Mucosa of rectum (tissue), 2 donors: ENCODE data around the gene SPC24.
A peak's percentile ranks its signal among the peaks of the same experiment; 100 is the strongest.
"Not testable (repeated sequence)": the region's sequence is repeated elsewhere in the genome, so short reads cannot be mapped to it uniquely, and the experiment has no call there.

ENCODE experiments used
- H3K27ac ChIP-seq, 2 donors: one replicate each; pipeline ENCODE4 v1.7.0; 2013; ENCODE audit warnings: inconsistent platforms in 2 of 2, low read depth in 2 of 2, low read length in 2 of 2
- H3K27me3 ChIP-seq, 2 donors: one replicate each; pipeline ENCODE4 v1.7.0; 2013; ENCODE audit warnings: low read length in 2 of 2; ENCODE audit not compliant: control insufficient read depth in 2 of 2, insufficient read depth in 2 of 2
- H3K36me3 ChIP-seq, 2 donors: one replicate each; pipeline ENCODE4 v1.7.0; 2013; ENCODE audit warnings: low read length in 2 of 2; ENCODE audit not compliant: control insufficient read depth in 2 of 2, insufficient read depth in 2 of 2
- H3K4me1 ChIP-seq, 2 donors: one replicate each; pipeline ENCODE4 v1.7.0; 2013; ENCODE audit warnings: low read length in 2 of 2, mild to moderate bottlenecking in 1 of 2; ENCODE audit not compliant: control insufficient read depth in 2 of 2, insufficient read depth in 2 of 2
- H3K4me3 ChIP-seq, 2 donors: one replicate each; pipeline ENCODE4 v1.7.0; 2013; ENCODE audit warnings: low read length in 2 of 2
- H3K9ac ChIP-seq, 2 donors: one replicate each; pipeline ENCODE4 v1.7.0; 2013; ENCODE audit warnings: low read length in 2 of 2, low read depth in 1 of 2, mild to moderate bottlenecking in 1 of 2
- H3K9me3 ChIP-seq, 2 donors: one replicate each; pipeline ENCODE4 v1.7.0; 2013; ENCODE audit warnings: low read length in 2 of 2; ENCODE audit not compliant: control insufficient read depth in 2 of 2
- donor health status: healthy.
- donor health status: Normal muscosa, but diverticular disease.

SPC24 gene

DNA sequence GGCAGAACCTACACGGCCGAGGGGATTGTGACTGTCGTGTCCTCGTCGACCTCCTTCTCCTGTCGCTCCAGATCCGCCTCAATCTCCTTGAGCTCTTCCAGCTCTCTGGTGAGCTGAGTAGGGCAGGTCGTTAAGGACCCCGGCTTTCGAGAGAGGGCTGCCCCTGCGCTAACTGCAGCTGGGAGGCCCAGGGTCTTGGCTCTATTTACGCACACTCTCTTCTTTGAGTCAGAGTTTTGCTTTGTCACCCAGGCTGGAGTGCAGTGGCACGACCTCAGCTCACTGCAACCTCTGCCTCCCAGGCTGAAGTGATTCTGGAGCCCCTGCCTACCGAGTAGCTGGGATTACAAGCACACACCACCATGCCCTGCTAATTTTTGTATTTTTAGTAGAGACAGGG, 7.6 kb downstream of the SPC24 start:
- Histone ChIP-seq H3K27me3 (no peaks in the 10 kb centered on the region), H3K9ac (no peak overlapping the region), H3K4me1 (peaks cover 9 to 12% of the 10 kb centered on the region in 2 donors), H3K9me3 (no peaks in the 10 kb centered on the region), H3K36me3 (no peaks in the 10 kb centered on the region), H3K4me3 (no peak overlapping the region), H3K27ac (no peak overlapping the region)

DNA sequence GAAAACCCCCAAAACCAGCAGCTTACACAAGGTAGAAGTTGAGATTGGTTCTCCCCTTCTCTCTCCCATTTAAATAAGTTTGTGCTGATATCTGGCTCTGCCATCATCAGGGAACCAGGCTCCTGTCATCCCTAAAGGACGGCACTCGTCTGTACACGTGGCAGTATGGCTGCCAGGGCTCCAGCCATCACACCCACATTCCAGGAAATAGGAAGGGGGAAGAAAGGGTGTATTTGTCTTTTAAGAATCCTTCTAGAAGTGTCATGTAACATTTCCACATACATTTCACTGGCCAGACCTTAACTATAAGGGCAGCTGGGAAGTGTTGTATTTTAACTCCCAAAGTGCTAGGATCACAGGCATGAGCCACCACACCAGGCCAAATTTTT, 10.1 kb downstream of the SPC24 start:
- peaks cover 13 to 15% of the 10 kb centered on the region in 2 donors for H3K4me1 ChIP-seq
- no peak overlapping the region for H3K9ac ChIP-seq
- H3K27me3 ChIP-seq, result no peaks in the 10 kb centered on the region
- H3K36me3 ChIP-seq, result no peaks in the 10 kb centered on the region
- H3K27ac ChIP-seq, result no peak overlapping the region
- H3K9me3 ChIP-seq, result no peaks in the 10 kb centered on the region
- no peak overlapping the region for H3K4me3 ChIP-seq

DNA sequence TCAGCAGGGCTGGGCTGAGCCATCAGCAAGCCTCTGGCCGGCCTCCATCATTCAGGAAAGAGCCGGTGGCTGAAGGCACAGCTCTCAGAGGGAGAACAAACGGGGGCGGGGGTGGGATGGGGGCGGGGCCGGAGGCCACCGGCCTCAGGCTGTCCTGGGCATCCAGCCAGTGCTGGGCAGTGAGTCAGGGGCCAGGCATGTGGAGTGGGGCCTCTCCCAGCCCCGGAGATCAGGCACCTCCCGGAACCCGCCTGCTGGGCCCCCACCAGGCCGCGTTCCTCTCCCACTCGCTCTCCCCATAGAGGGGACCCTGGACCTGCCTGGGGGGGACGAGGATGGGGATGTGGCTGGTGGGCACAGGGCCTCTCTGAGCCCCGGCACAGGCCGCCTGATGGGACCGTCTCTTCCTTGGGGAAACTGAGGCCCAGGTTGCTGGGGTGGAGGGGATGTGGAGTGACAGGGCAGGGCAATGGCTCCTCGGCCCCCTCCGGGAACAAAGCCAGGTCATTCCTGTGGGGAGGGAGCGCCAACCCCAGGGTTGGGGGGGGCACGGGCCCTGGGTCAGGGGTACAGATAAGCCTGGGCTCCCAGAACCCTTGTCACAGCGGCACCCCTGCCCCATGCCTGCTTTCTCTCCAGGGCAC, 12.9 kb downstream of the SPC24 start:
- no peaks in the 10 kb centered on the region for H3K9me3 ChIP-seq
- no peaks in the 10 kb centered on the region for H3K36me3 ChIP-seq
- H3K4me3 ChIP-seq, result peak overlapping the region in 1 of 2 donors; percentile 13
- H3K4me1 ChIP-seq, result peaks cover 20 to 37% of the 10 kb centered on the region in 2 donors
- H3K9ac ChIP-seq, result peak overlapping the region; percentile 47 to 52
- H3K27me3 ChIP-seq, result peaks cover 0 to 3% of the 10 kb centered on the region in 2 donors
- peak overlapping the region; percentile 85 for H3K27ac ChIP-seq

DNA sequence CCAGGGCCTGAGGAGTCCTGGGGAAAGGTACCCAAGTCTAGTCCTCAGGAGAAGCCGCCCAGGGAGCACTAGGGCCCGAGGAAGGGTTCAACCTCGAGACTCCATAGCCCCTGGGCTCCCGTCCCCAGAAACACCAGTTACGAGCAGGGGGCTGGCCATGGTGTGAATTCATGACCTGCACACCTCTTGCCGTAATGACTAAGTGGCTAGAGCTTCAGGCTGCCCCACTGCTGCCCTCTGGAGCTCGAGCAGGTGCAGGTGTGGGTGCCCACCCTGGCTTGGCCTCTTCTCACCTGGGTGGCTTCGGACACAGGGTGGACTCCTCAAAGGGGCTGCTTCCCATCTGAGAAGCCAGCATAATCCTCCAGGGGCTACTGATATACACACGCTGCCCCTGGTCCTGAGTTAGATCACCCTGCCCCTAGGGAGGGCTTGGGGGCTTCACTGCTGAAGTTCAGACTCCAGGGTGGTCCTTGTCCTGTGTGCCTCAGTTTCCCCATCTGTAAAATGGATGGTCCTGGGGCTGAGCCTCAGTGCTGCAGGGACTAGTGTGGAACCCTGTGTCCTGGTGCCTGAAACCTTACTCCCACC, 13.6 kb downstream of the SPC24 start:
- peaks cover 20 to 37% of the 10 kb centered on the region in 2 donors for H3K4me1 ChIP-seq
- H3K9ac ChIP-seq, result peak overlapping the region in 1 of 2 donors; percentile 52
- H3K4me3 ChIP-seq, result no peak overlapping the region
- H3K9me3 ChIP-seq, result no peaks in the 10 kb centered on the region
- H3K36me3 ChIP-seq, result no peaks in the 10 kb centered on the region
- H3K27me3 ChIP-seq, result peaks cover 0 to 3% of the 10 kb centered on the region in 2 donors
- peak overlapping the region; percentile 43 to 65 for H3K27ac ChIP-seq

DNA sequence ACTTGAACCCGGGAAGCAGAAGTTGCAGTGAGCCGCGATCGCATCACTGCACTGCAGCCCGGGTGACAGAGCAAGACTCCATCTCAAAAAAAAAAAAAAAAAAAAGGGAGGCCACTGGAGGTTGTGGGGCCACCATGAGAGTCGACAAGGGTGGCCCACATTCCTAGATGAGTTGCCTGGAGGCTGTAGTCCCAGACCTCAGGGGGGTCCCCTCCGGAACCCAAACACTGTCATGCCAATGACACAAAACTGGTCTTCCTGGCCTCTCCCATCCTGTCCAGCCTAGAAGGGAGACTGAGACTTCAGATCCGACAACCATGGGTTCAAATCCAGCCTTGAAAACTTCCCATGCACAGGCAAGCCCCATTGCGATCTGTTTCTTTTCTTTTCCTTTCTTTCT, 14.7 kb downstream of the SPC24 start:
- Histone ChIP-seq H3K36me3 (no peaks in the 10 kb centered on the region), H3K4me3 (no peak overlapping the region), H3K4me1 (peaks cover 20 to 37% of the 10 kb centered on the region in 2 donors), H3K9me3 (no peaks in the 10 kb centered on the region), H3K27ac (no peak overlapping the region), H3K27me3 (peaks cover 0 to 3% of the 10 kb centered on the region in 2 donors), H3K9ac (no peak overlapping the region)

DNA sequence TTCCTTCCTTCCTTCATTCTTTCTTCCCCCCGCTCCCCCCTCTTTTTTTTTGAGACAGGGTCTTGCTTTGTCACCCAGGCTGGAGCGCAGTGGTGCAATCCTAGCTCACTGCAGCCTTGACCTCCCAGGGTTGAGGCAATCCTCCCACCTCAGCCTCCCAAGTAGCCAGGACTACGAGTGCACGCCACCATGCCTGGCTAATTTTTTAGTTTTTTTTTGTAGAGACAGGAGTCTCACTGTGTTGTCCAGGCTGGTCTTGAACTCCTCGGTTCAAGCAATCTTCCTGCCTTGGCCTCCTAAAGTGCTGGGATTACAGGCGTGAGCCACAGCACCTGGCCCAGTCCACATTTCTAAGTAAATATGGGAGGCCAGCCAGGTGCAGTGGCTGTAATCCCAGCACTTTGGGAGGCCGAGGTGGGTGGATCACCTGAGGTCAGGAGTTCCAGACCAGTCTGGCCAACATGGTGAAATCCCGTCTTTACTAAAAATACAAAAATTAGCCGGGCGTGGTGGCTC, 15.5 kb downstream of the SPC24 start:
- H3K36me3 ChIP-seq, H3K9ac ChIP-seq, H3K27me3 ChIP-seq, H3K9me3 ChIP-seq, H3K4me3 ChIP-seq: not testable (repeated sequence)
- peak overlapping the region in 1 of 2 donors; percentile 86 for H3K27ac ChIP-seq
- H3K4me1 ChIP-seq, result peaks cover 20 to 37% of the 10 kb centered on the region in 2 donors

DNA sequence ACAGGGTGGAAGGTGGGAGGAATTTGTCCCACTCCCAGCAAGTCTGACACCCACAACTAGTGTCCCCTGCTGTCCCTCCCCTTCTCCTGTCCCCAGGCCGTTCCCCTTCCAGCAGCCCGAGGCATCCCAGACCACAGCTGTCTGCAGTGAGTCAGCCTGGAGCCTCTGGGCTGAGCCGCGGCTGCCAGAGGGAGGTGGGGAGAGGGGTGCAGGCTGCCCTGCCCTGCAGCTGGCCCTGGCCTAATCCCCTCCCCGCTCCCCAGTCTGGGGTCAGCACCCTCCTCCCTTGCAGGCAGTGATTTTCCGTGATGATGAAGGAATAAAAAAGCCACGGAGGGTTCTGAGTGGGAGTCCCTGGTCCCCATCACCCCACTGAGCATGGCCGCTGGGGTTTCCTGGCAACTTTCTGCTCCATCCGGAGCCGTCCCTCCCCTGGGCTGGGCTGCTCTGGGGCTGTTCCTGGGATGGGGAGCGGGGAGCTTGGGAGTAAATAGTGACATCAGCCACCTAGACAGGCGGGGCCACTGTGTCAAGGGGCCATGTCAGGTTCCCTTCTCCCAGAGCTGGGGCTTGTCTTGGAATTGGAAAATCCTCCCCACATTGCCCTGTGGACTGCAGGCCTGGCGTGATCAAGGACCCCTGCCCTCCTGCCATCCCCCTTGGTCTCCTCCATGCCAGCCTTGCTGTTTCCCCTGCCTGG, 16.8 kb downstream of the SPC24 start:
- Histone ChIP-seq H3K4me3 (peak overlapping the region in 1 of 2 donors; percentile 18), H3K36me3 (no peaks in the 10 kb centered on the region), H3K4me1 (peaks cover 20 to 37% of the 10 kb centered on the region in 2 donors), H3K9me3 (no peaks in the 10 kb centered on the region), H3K27ac (peak overlapping the region; percentile 79 to 86), H3K27me3 (peaks cover 0 to 3% of the 10 kb centered on the region in 2 donors), H3K9ac (peak overlapping the region in 1 of 2 donors; percentile 46)

DNA sequence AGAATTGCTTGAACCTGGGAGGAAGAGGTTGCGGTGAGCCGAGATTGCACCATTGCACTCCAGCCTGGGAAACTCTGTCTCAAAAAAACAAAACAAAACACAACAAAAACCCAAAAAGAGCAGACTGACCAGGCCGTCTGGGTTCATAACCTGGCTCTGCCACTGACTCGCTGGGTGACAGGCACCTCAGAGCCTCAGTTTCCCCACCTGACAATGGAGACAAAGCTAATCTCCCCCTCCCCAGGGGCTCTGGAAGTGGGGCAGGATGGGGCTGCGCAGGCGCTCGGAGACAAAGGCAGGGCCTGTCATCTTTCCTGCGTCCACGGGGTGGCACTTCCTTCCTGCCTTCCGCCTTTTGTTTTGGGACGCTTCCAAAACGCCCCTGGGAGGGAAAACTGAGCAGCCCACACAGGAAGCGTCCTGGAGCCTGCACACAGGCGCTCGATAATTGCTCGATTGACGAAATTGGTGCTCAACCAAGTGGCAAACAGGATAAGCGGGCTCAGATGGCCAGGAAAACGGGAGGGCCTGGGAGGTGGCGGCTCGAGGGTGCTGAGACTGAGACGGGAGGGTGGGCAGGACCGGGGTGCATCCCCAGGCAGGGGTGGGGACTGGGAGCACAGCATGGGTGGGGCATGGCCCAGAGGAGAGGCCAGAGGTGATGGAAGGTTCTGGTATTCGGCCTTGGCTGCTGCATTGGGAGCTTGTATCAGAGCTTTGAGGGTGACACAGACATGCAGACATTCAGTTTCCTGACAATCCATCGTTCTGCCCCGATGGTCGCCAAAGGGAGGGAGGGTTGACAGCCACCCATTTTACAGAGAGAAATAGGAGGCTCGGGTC, 17.8 kb downstream of the SPC24 start:
- peaks cover 0 to 3% of the 10 kb centered on the region in 2 donors for H3K27me3 ChIP-seq
- peak overlapping the region; percentile 79 to 86 for H3K27ac ChIP-seq
- H3K4me3 ChIP-seq, result peak overlapping the region; percentile 56 to 66
- no peaks in the 10 kb centered on the region for H3K9me3 ChIP-seq
- H3K4me1 ChIP-seq, result peaks cover 13 to 29% of the 10 kb centered on the region in 2 donors
- peaks cover 0 to 4% of the 10 kb centered on the region in 2 donors for H3K36me3 ChIP-seq
- peak overlapping the region in 1 of 2 donors; percentile 60 for H3K9ac ChIP-seq

DNA sequence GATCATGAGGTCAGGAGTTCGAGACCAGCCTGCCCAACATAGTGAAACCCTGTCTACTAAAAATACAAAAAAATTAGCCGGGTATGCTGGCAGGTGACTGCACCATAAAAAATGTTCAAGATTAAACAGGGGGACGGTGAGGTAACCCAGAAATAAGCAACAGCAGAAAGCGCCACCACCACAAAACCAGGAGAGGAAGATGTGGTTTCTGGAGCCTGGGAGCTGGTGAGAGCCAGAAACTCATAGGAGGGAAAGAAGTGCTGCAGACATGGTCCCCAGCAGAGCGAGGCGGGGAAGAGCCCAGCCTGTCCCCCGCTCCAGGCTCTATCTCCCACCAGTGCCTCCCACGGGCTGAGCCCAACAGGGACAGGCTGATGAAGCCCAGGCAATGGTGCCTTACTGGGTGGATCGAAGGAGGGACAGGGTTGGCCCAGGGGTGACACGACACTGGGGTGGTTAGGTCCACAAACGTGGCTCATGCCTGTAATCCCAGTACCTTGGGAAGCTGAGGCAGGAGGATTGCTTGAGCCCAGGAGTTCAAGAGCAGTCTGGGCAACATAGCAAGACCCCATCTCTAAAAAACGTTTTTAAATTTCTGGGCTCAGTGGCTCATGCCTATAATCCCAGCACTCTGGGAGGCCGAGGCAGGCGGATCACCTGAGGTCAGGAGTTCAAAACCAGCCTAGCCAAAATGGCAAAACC, 19.0 kb downstream of the SPC24 start:
- Histone ChIP-seq H3K27ac (no peak overlapping the region), H3K4me1 (peaks cover 8 to 22% of the 10 kb centered on the region in 2 donors), H3K9ac (no peak overlapping the region), H3K4me3 (no peak overlapping the region), H3K9me3 (no peaks in the 10 kb centered on the region), H3K36me3 (peaks cover 7 to 13% of the 10 kb centered on the region in 2 donors), H3K27me3 (peaks cover 0 to 3% of the 10 kb centered on the region in 2 donors)
